Thoracic aorta (tissue), 2 donors: Measurements from ENCODE around the gene ATL1. TPM values are rescaled to one million over a fixed set of nuclear protein-coding genes. Genes with fewer than 3 reads are reported as not detected.
"Not testable (repeated sequence)": the region's sequence is repeated elsewhere in the genome, so short reads cannot be mapped to it uniquely, and the experiment has no call there.

Source experiments
- ATAC-seq: fragments of 150-250 bp; one replicate; pipeline ENCODE4 v1.8.0; 2017; ENCODE audit warnings: low read depth; ENCODE audit not compliant: insufficient number of reproducible peaks, low FRiP score
- DNase-seq: peaks from one replicate; pipeline ENCODE4 v3.0.0-alpha.2; 2020; ENCODE audit warnings: low spot score
- H3K27ac ChIP-seq, 2 donors: fragments of 200-600 bp; sonication (generic); 1 replicate in 1 of 2; 2 replicates in 1 of 2; pipeline ENCODE4 v1.5.1; 2016; ENCODE audit warnings: mild to moderate bottlenecking in 2 of 2, moderate library complexity in 2 of 2
- H3K27me3 ChIP-seq: fragments of 200-600 bp; sonication (generic); replicated peaks from 2 replicates; pipeline ENCODE4 v1.6.0; 2016; ENCODE audit warnings: mild to moderate bottlenecking; ENCODE audit not compliant: insufficient read depth
- H3K36me3 ChIP-seq: fragments of 200-600 bp; sonication (generic); one replicate; pipeline ENCODE4 v1.5.1; 2016
- H3K4me1 ChIP-seq, 2 donors: fragments of 200-600 bp; sonication (generic); 1 replicate in 1 of 2; 2 replicates in 1 of 2; pipeline versions ENCODE4 v1.5.1 to v1.6.0; 2016; ENCODE audit warnings: low read depth in 2 of 2, mild to moderate bottlenecking in 1 of 2; ENCODE audit not compliant: control insufficient read depth in 1 of 2
- H3K4me3 ChIP-seq: fragments of 200-600 bp; sonication (generic); 2 replicates; pipeline ENCODE4 v1.5.1; 2016; ENCODE audit warnings: mild to moderate bottlenecking
- H3K9me3 ChIP-seq: fragments of 200-600 bp; sonication (generic); 2 replicates; pipeline ENCODE4 v1.5.1; 2016
- total RNA-seq, 2 donors: library from RNA; depleted of rRNA; stranded (reverse); fragments of >200 nt; gene quantifications; one replicate each; pipeline versions ENCODE4 v1.1.0 to v1.2.3, GENCODE V29; 2016
- TF ChIP-seq, protein P1 (sequence below): fragments of 200-600 bp; sonication (generic); IDR thresholded peaks from one replicate; pipeline ENCODE4 v1.5.1; 2019; ENCODE audit warnings: antibody characterized with exemption

Gene ATL1
- total RNA-seq, 2 donors from 2014 or later, result 9.5 to 14.3 TPM

DNA sequence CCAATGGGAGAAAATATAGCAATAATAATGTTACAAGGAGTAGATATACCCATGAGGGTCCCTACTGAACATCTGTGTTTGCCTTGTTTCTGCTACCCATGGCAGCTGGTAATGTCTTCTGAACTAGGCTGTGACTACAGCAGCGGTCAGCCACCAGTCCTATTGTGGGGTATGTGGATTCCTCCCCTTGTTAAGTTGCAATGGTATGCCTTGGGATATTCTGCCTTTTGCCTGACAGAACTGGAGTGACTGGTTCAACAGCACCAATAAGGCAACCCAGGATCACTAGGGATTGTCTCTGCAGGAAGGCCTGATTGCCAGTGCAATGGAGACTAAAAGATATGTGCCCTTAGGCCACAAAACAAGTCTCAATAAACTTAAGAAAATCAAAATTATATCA, 9.7 kb upstream of the ATL1 start:
- H3K27me3 ChIP-seq, result no peaks in the 10 kb centered on the region
- H3K9me3 ChIP-seq, result no peaks in the 10 kb centered on the region
- no peaks in the 10 kb centered on the region for H3K4me1 ChIP-seq
- H3K27ac ChIP-seq, result no peak overlapping the region
- H3K36me3 ChIP-seq, result no peaks in the 10 kb centered on the region
- DNase-seq (no peak), ATAC-seq (no peak)
- TF ChIP-seq, protein P1, sequence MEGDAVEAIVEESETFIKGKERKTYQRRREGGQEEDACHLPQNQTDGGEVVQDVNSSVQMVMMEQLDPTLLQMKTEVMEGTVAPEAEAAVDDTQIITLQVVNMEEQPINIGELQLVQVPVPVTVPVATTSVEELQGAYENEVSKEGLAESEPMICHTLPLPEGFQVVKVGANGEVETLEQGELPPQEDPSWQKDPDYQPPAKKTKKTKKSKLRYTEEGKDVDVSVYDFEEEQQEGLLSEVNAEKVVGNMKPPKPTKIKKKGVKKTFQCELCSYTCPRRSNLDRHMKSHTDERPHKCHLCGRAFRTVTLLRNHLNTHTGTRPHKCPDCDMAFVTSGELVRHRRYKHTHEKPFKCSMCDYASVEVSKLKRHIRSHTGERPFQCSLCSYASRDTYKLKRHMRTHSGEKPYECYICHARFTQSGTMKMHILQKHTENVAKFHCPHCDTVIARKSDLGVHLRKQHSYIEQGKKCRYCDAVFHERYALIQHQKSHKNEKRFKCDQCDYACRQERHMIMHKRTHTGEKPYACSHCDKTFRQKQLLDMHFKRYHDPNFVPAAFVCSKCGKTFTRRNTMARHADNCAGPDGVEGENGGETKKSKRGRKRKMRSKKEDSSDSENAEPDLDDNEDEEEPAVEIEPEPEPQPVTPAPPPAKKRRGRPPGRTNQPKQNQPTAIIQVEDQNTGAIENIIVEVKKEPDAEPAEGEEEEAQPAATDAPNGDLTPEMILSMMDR, result no peak
- no peak overlapping the region for H3K4me3 ChIP-seq

DNA sequence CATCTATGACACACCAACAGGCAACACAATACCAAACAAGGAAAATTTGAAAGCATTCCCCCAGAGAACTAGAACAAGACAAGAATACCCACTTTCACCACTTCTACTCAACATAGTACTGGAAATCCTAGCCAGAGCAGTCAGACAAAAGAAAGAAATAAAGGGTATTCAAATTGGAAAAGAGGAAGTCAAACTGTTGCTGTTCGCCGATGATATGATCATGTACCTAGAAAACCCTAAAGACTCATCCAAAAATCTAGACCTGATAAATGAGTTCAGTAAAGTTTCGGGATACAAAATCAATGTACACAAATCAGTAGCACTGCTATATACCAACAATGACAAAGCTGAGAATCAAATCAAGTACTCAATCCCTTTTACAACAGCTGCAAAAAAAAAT, 8.1 kb upstream of the ATL1 start:
- ATAC-seq (no peak), DNase-seq (no peak)
- H3K4me1 ChIP-seq, result no peaks in the 10 kb centered on the region
- no peak overlapping the region for H3K4me3 ChIP-seq
- no peak overlapping the region for H3K27ac ChIP-seq
- TF ChIP-seq, protein P1, result no peak
- H3K36me3 ChIP-seq, result no peaks in the 10 kb centered on the region
- H3K9me3 ChIP-seq, result no peaks in the 10 kb centered on the region
- H3K27me3 ChIP-seq, result no peaks in the 10 kb centered on the region

DNA sequence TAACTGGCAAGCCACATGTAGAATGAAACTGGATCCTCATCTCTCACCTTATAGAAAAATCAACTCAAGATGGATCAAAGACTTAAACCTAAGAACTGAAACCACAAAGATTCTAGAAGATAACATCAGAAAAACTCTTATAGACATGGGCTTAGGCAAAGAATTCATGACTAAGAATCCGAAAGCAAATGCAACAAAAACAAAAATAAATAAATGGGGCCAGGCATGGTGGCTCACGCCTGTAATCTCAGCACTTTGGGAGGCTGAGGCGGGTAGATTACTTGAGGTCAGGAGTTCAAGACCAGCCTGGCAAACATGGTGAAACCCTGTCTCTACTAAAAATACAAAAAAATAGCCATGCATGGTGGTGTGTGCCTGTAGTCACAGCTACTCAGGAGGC, 7.1 kb upstream of the ATL1 start:
- DNase-seq, H3K27ac ChIP-seq, H3K4me1 ChIP-seq, ATAC-seq, H3K4me3 ChIP-seq, H3K9me3 ChIP-seq, H3K27me3 ChIP-seq, H3K36me3 ChIP-seq: not testable (repeated sequence)

DNA sequence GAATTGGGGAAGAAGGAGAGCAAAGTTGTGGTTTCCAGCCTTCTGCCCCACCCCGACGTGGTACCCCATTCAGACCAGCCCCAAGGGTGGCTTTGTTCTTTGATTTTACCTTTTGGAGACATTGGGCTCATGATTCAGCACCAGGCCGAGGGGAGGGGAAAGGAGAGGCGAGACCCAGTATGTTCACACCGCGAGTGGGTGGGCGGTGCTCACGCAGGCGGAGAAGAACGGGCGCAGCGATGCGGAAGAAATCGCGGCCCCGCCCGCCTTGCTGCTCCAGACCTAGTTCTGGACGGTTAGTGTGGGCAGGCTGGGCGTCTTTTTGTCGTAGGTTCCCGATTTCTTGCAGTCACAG, 963 bp downstream of the ATL1 start:
- Histone ChIP-seq H3K9me3 (no peaks in the 10 kb centered on the region), H3K27ac (peak overlapping the region; percentile 83 to 97), H3K27me3 (no peaks in the 10 kb centered on the region), H3K4me3 (peak overlapping the region; percentile 74), H3K36me3 (no peaks in the 10 kb centered on the region), H3K4me1 (peaks cover 3 to 11% of the 10 kb centered on the region in 2 donors)
- ATAC-seq (peak; percentile 71), DNase-seq (peak; percentile 76)
- TF ChIP-seq, protein P1, result no peak

DNA sequence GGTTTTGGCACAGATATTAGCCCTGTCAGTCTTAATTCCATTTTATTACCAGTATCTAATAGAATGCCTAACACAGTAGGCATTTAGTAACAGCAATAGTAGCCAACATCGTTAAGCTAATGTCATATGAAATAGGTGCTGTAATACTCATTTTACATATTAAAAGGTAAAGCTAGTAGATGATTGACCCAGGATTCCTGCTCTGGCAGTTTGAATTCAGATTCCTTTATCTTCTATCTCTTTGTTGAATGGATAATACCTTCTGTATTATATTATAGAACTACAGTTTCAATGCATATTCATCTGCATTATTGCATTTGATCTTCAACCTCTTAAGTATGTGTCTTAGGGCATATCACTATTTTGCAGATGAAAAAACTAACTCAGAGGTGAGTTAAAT, 2.9 kb downstream of the ATL1 start:
- no peaks in the 10 kb centered on the region for H3K36me3 ChIP-seq
- TF ChIP-seq, protein P1, result no peak
- no peak overlapping the region for H3K27ac ChIP-seq
- H3K27me3 ChIP-seq, result no peaks in the 10 kb centered on the region
- peaks cover 3 to 11% of the 10 kb centered on the region in 2 donors for H3K4me1 ChIP-seq
- ATAC-seq, result no peak
- DNase-seq, result no peak
- H3K9me3 ChIP-seq, result no peaks in the 10 kb centered on the region
- H3K4me3 ChIP-seq, result no peak overlapping the region

DNA sequence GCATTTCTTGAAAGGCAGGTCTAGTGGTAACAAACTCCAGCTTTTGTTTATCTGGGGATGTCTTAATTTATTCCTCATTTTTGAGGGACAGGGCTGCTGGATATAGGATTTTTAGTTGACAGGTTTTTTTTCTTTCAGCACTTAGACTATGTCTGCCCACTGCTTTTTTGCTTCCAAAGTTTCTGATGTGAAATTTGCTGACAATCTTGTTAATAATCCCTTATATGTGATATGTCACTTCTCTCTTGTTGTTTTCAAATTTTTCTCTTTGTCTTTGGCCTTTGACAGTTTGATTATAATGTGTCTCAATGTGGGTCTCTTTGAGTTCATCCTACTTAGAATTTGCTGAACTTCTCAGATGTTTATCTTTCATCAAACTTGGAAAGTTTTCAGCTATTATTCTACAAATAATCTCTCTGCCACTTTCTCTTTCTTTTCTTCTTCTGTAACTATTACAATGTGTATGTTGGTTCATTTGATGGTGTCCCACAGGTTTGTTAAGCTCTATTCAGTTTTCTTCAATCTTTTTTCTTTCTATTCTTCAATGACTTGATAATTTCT, 9.8 kb downstream of the ATL1 start:
- DNase-seq, result no peak
- H3K27ac ChIP-seq, result no peak overlapping the region
- TF ChIP-seq, protein P1, result no peak
- no peaks in the 10 kb centered on the region for H3K36me3 ChIP-seq
- no peaks in the 10 kb centered on the region for H3K27me3 ChIP-seq
- no peak overlapping the region for H3K4me3 ChIP-seq
- ATAC-seq, result no peak
- H3K9me3 ChIP-seq, result peaks cover 36% of the 10 kb centered on the region
- H3K4me1 ChIP-seq, result no peaks in the 10 kb centered on the region
